K562 (cell line): ENCODE measurements around the gene MED16. TPM values are rescaled to one million over a fixed set of nuclear protein-coding genes. Genes with fewer than 3 reads are reported as not detected.

ENCODE experiments used
- CBX3 ChIP-seq, 2 experiments: IDR thresholded peaks; 1 replicate in 1 of 2; 2 replicates in 1 of 2; pipeline ENCODE4 v1.6.1; 2012; ENCODE audit warnings: inconsistent platforms in 2 of 2, low read length in 2 of 2, borderline replicate concordance in 1 of 2, control low read depth in 1 of 2
- CCAR2 ChIP-seq: fragments of 200-400 bp; formaldehyde crosslinking; IDR thresholded peaks from 2 replicates; pipeline ENCODE4 v1.6.1; 2017; ENCODE audit warnings: mild to moderate bottlenecking, low read depth, low read length
- CHD4 ChIP-seq: fragments of 200-600 bp; sonication (generic); IDR thresholded peaks from 3 replicates; pipeline ENCODE4 v1.6.1; 2012; ENCODE audit warnings: low read depth, mild to moderate bottlenecking, mixed read lengths, low read length, inconsistent platforms; ENCODE audit not compliant: insufficient read depth, insufficient replicate concordance, poor library complexity, severe bottlenecking
- GABPB1 ChIP-seq: sonication (generic); formaldehyde crosslinking; IDR thresholded peaks from 2 replicates; pipeline ENCODE4 v1.8.0; 2022; ENCODE audit warnings: mild to moderate bottlenecking, missing genetic modification reagents
- IFI16 ChIP-seq: fragments of 250-450 bp; sonication (Bioruptor Pico); IDR thresholded peaks from 2 replicates; pipeline ENCODE4 v2.1.2; 2022; ENCODE audit warnings: mild to moderate bottlenecking, inconsistent platforms
- KLF13 ChIP-seq: fragments of 450-650 bp; IDR thresholded peaks from 2 replicates; pipeline ENCODE4 v1.6.1; 2016; ENCODE audit warnings: missing genetic modification characterization, low read depth, mild to moderate bottlenecking, missing compliant biosample characterization, moderate library complexity, borderline replicate concordance
- MBD2 ChIP-seq: sonication (generic); IDR thresholded peaks from 2 replicates; pipeline ENCODE4 v1.6.1; 2016; ENCODE audit warnings: low read depth, borderline replicate concordance
- MITF ChIP-seq: IDR thresholded peaks from 2 replicates; pipeline ENCODE4 v1.6.1; 2014; ENCODE audit warnings: antibody characterized with exemption
- PCBP2 ChIP-seq: fragments of 200-400 bp; formaldehyde crosslinking; IDR thresholded peaks from 2 replicates; pipeline ENCODE4 v1.6.1; 2018; ENCODE audit warnings: low read length, low read depth, mild to moderate bottlenecking, moderate library complexity; ENCODE audit not compliant: poor library complexity, severe bottlenecking
- TRIM25 ChIP-seq: fragments of 450-650 bp; IDR thresholded peaks from 2 replicates; pipeline ENCODE4 v1.7.0; 2016; ENCODE audit warnings: borderline replicate concordance
- ZNF12 ChIP-seq: sonication (generic); formaldehyde crosslinking; IDR thresholded peaks from 2 replicates; pipeline ENCODE4 v1.4.0; 2020; ENCODE audit warnings: mild to moderate bottlenecking, missing genetic modification reagents
- ZNF121 ChIP-seq: sonication (generic); formaldehyde crosslinking; conservative IDR thresholded peaks from 2 replicates; pipeline ENCODE4 v1.8.0; 2022; ENCODE audit warnings: missing genetic modification reagents
- ZNF174 ChIP-seq: fragments of 250-450 bp; sonication (Bioruptor Pico); IDR thresholded peaks from 2 replicates; pipeline ENCODE4 v1.4.0; 2020; ENCODE audit warnings: mild to moderate bottlenecking
- ZNF436 ChIP-seq: fragments of 250-450, 450-650 bp; sonication (Bioruptor Pico); formaldehyde crosslinking; IDR thresholded peaks from 2 replicates; pipeline ENCODE4 v1.7.0; 2020; ENCODE audit warnings: mild to moderate bottlenecking
- ZNF592 ChIP-seq: fragments of 450-650 bp; IDR thresholded peaks from 2 replicates; pipeline ENCODE4 v1.6.1; 2017; ENCODE audit warnings: antibody characterized with exemption, mild to moderate bottlenecking
- ZNF639 ChIP-seq, 2 experiments: fragments of 200-800 bp in 1 of 2; sonication (Bioruptor generic) in 1 of 2; sonication (generic) in 1 of 2; formaldehyde crosslinking in 1 of 2; IDR thresholded peaks in 1 of 2; conservative IDR thresholded peaks in 1 of 2; 2 replicates each; pipeline versions ENCODE4 v1.5.0 to v1.6.1; 2016 to 2020; ENCODE audit warnings: missing compliant biosample characterization in 1 of 2, missing genetic modification characterization in 1 of 2, missing genetic modification reagents in 1 of 2
- polyA plus RNA-seq, 8 experiments: library from polyadenylated mRNA; depleted of rRNA in 4 of 8; stranded (reverse) in 5 of 8; unstranded in 3 of 8; fragments of >200 nt; fragmentation: Nextera tagmentation in 2 of 8; fragmentation: Illumina TruSeq in 1 of 8; extraction: Ambion mirVana in 2 of 8; extraction: Trizol in 1 of 8; gene quantifications; 2 replicates each; pipeline versions ENCODE4 v1.2.1 to v1.2.3, GENCODE V29; 2011 to 2014; ENCODE audit warnings: inconsistent platforms in 1 of 8, missing spikeins in 1 of 8
- total RNA-seq, 7 experiments: library from RNA; depleted of rRNA in 6 of 7; stranded (reverse); fragments of >200 nt in 6 of 7; fragmentation: Illumina TruSeq in 2 of 7; extraction: Trizol in 2 of 7; gene quantifications; 2 replicates each; pipeline versions ENCODE4 v1.2.1 to v1.2.3, GENCODE V29; 2011 to 2021; ENCODE audit warnings: low replicate concordance in 1 of 7

The MED16 gene
- total and polyA plus RNA-seq, 9 of the 15 experiments (the other 6 are each of a cell fraction or from before 2014, with no cell fraction given): 0.89 to 59.9 (median 8.6) TPM

- TF ChIP-seq ZNF174 (CRISPR knock-in tag) (no peak), ZNF12 (peak; percentile 84; the same call in 1 of the 2 replicates), TRIM25 (no peak), ZNF592 (peak; percentile 71; the same call in 1 of the 2 replicates), ZNF639 (CRISPR knock-in tag; conservative IDR thresholded peaks at IDR 0.05 in 1 of 2, IDR thresholded peaks at IDR 0.05 in 1 of 2) (no peak), IFI16 (CRISPR knock-in tag) (no peak), ZNF121 (peak; percentile 32; the same call in 1 of the 2 replicates), GABPB1 (CRISPR knock-in tag) (peak; percentile 71), MITF (no peak), CHD4 (peak; percentile 94), MBD2 (0 out of 2 replicates have a peak, but pooled peaks have one; percentile 20), ZNF436 (CRISPR knock-in tag) (peak; percentile 100), KLF13 (tag) (0 out of 2 replicates have a peak, but pooled peaks have one; percentile 61), PCBP2 (peak; percentile 19), CCAR2 (no peak), CBX3 (IDR thresholded peaks at IDR 0.05; ENCODE audit: borderline replicate concordance in 1 of 2, low read length in 2 of 2) (no peak)
These were observed 24.6 kb upstream of the MED16 start, which contains the start of gene KISS1R (continued) for GRCh38 chr19:917323-918151.
